HEK293T (cell line): ENCODE measurements around the gene KCNJ15.

Experiments used
- ARNT ChIP-seq: fragments of 450-650 bp; IDR thresholded peaks from 2 replicates; pipeline ENCODE4 v1.6.1; 2017; ENCODE audit warnings: mild to moderate bottlenecking
- BHLHE40 ChIP-seq: fragments of 450-650 bp; IDR thresholded peaks from 2 replicates; pipeline ENCODE4 v1.6.1; 2016; ENCODE audit warnings: mild to moderate bottlenecking, moderate library complexity, borderline replicate concordance
- ELF4 ChIP-seq: fragments of 450-650 bp; IDR thresholded peaks from 2 replicates; pipeline ENCODE4 v1.6.1; 2017; ENCODE audit warnings: antibody characterized with exemption
- FOXA1 ChIP-seq: fragments of 450-650 bp; IDR thresholded peaks from 2 replicates; pipeline ENCODE4 v1.6.1; 2016; ENCODE audit warnings: mild to moderate bottlenecking
- FOXK2 ChIP-seq: fragments of 450-650 bp; IDR thresholded peaks from 2 replicates; pipeline ENCODE4 v1.6.1; 2016; ENCODE audit warnings: mild to moderate bottlenecking
- FOXM1 ChIP-seq: fragments of 450-650 bp; IDR thresholded peaks from 2 replicates; pipeline ENCODE4 v1.6.1; 2017; ENCODE audit warnings: mild to moderate bottlenecking, borderline replicate concordance
- HDGF ChIP-seq: fragments of 450-650 bp; IDR thresholded peaks from 2 replicates; pipeline ENCODE4 v1.6.1; 2017; ENCODE audit warnings: antibody characterized with exemption, borderline replicate concordance
- NFRKB ChIP-seq: fragments of 450-650 bp; IDR thresholded peaks from 2 replicates; pipeline ENCODE4 v1.6.1; 2016; ENCODE audit warnings: mild to moderate bottlenecking, moderate library complexity
- SP1 ChIP-seq: fragments of 450-650 bp; IDR thresholded peaks from 2 replicates; pipeline ENCODE4 v1.6.1; 2017
- SUZ12 ChIP-seq: fragments of 450-650 bp; IDR thresholded peaks from 2 replicates; pipeline ENCODE4 v1.6.1; 2016; ENCODE audit warnings: mild to moderate bottlenecking

- TF ChIP-seq FOXA1 (no peak), SP1 (no peak), FOXM1 (no peak), ARNT (no peak), HDGF (no peak), FOXK2 (no peak), SUZ12 (no peak), ELF4 (no peak), BHLHE40 (no peak), NFRKB (no peak)
Observed at GRCh38 chr21:38349111-38349746, 92.4 kb downstream of the KCNJ15 start.
